ENCODE data around the gene KNDC1. TPM values are rescaled to one million over a fixed set of nuclear protein-coding genes. Genes with fewer than 3 reads are reported as not detected.
"Not testable (repeated sequence)": the region's sequence is repeated elsewhere in the genome, so short reads cannot be mapped to it uniquely, and the experiment has no call there.

Gene KNDC1
- total and polyA plus RNA-seq, 2 donors = 0.47 to 1.2 TPM

- 83% methylated on average over 28 of the region's 28 CpGs for WGBS
- Histone ChIP-seq H3K36me3 (ENCODE audit: insufficient read depth) (no peaks in the 10 kb centered on the region), H3K27ac (ENCODE audit: low read depth) (no peak overlapping the region), H3K4me1 (ENCODE audit: insufficient read depth) (no peaks in the 10 kb centered on the region), H3K4me3 (ENCODE audit: low read depth, low read length) (no peak overlapping the region)
- DNase-seq (ENCODE audit: extremely low spot score) = no peak
Observed at GRCh38 chr10:133141144-133141957, 18.7 kb upstream of the KNDC1 start.

DNA sequence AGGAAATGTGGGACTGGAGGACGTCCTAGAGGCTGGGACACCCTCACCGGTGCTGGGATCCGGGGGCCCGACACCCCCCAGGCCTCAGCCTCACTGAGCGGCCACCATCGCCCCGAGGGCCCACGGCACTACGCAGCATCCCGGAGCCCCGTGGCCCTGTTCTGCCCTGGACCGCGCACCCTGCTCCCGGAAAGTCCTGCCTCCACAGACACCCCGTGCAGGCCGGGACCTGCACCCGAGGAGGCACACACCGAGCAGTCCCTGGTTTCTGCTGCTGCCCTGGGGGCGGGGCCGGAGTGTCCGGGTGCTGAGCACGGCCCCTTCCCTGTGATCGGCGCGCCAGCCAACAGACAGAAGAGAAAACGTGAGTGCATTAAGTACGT is 18.1 kb upstream of the KNDC1 start:
- 89% methylated on average over 27 of the region's 27 CpGs for WGBS
- Histone ChIP-seq H3K4me1 (ENCODE audit: insufficient read depth) (no peaks in the 10 kb centered on the region), H3K36me3 (ENCODE audit: insufficient read depth) (no peaks in the 10 kb centered on the region), H3K27ac (ENCODE audit: low read depth) (no peak overlapping the region), H3K4me3 (ENCODE audit: low read depth, low read length) (no peak overlapping the region)
- no peak for DNase-seq (ENCODE audit: extremely low spot score)

- Histone ChIP-seq H3K4me3 (ENCODE audit: low read depth, low read length) (no peak overlapping the region), H3K36me3 (ENCODE audit: insufficient read depth) (no peaks in the 10 kb centered on the region), H3K27ac (ENCODE audit: low read depth) (no peak overlapping the region), H3K4me1 (ENCODE audit: insufficient read depth) (no peaks in the 10 kb centered on the region)
- DNase-seq (ENCODE audit: extremely low spot score) = no peak
- 77% methylated on average over 24 of the region's 24 CpGs for WGBS
Observed at GRCh38 chr10:133142523-133143199, 17.4 kb upstream of the KNDC1 start.

- H3K4me1 ChIP-seq (ENCODE audit: insufficient read depth) = no peaks in the 10 kb centered on the region
- no peak overlapping the region for H3K27ac ChIP-seq (ENCODE audit: low read depth)
- no peak for DNase-seq (ENCODE audit: extremely low spot score)
- no peak overlapping the region for H3K4me3 ChIP-seq (ENCODE audit: low read depth, low read length)
- no peaks in the 10 kb centered on the region for H3K36me3 ChIP-seq (ENCODE audit: insufficient read depth)
- WGBS = 60% methylated on average over 10 of the region's 10 CpGs
Observed at GRCh38 chr10:133143200-133143533, 16.9 kb upstream of the KNDC1 start.

GRCh38 chr10:133143546-133143945 is 16.5 kb upstream of the KNDC1 start:
- DNase-seq (ENCODE audit: extremely low spot score) = no peak
- H3K4me1 ChIP-seq (ENCODE audit: insufficient read depth) = no peaks in the 10 kb centered on the region
- H3K4me3 ChIP-seq (ENCODE audit: low read depth, low read length) = no peak overlapping the region
- no peak overlapping the region for H3K27ac ChIP-seq (ENCODE audit: low read depth)
- 47% methylated on average over 9 of the region's 9 CpGs for WGBS
- H3K36me3 ChIP-seq (ENCODE audit: insufficient read depth) = no peaks in the 10 kb centered on the region

DNA sequence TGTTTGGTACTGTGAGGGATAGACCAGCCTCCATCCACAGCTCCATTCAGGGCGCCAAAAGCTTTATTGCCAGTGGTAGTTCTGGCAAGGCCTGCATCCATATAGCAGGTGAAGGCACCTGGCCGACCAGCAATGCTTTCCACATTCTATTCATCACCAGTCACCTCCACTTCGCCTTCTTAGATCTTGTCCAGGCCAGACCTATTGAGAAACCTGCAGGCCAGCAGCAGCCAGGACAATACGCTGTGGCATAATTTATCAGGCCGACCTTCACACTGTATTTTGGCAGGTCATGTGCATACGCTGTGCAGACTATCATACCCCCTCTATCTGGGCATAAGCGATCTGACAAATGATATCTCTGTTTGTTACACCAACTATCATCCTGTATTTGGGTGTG is 15.2 kb upstream of the KNDC1 start:
- Histone ChIP-seq H3K4me3 (ENCODE audit: low read depth, low read length) (no peak overlapping the region), H3K36me3 (ENCODE audit: insufficient read depth) (no peaks in the 10 kb centered on the region), H3K27ac (ENCODE audit: low read depth) (no peak overlapping the region), H3K4me1 (ENCODE audit: insufficient read depth) (no peaks in the 10 kb centered on the region)
- 91% methylated on average over 7 of the region's 7 CpGs for WGBS
- no peak for DNase-seq (ENCODE audit: extremely low spot score)

- H3K36me3 ChIP-seq (ENCODE audit: insufficient read depth) = no peaks in the 10 kb centered on the region
- no peak overlapping the region for H3K27ac ChIP-seq (ENCODE audit: low read depth)
- H3K4me1 ChIP-seq (ENCODE audit: insufficient read depth) = no peaks in the 10 kb centered on the region
- 95% methylated on average over 8 of the region's 8 CpGs for WGBS
- DNase-seq (ENCODE audit: extremely low spot score) = no peak
- H3K4me3 ChIP-seq (ENCODE audit: low read depth, low read length) = no peak overlapping the region
Observed at GRCh38 chr10:133150226-133150625, 9.8 kb upstream of the KNDC1 start.

- Histone ChIP-seq H3K36me3 (ENCODE audit: insufficient read depth) (no peaks in the 10 kb centered on the region), H3K27ac (ENCODE audit: low read depth) (no peak overlapping the region), H3K4me1 (ENCODE audit: insufficient read depth) (no peaks in the 10 kb centered on the region), H3K4me3 (ENCODE audit: low read depth, low read length) (no peak overlapping the region)
- DNase-seq (ENCODE audit: extremely low spot score) = no peak
- 88% methylated on average over 12 of the region's 12 CpGs for WGBS
Observed at GRCh38 chr10:133150656-133151055, 9.4 kb upstream of the KNDC1 start.

- not testable (repeated sequence) for H3K36me3 ChIP-seq (ENCODE audit: insufficient read depth)
- 87% methylated on average over 3 of the region's 3 CpGs for WGBS
Observed at GRCh38 chr10:133151071-133151470, 8.9 kb upstream of the KNDC1 start.

DNA sequence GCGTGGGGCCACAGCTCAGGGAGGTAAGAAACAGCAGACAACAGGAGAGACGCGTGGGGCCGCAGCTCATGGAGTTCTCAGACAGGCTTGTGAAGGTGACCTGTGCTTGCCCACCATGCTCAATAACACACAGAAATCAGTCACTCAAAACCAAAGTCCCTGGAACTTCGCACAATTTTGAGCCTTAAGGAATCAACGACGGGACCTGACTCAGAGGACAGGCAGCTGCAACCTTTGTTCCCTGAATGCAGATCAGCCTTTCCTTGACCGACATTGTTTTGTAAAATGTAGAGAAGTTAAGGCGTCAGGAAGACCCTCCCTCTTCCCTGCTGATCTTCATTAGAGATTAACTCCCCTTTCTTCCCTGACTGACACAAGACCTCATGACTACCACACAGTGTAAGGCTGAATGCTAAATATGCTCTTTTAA is 8.5 kb upstream of the KNDC1 start:
- no peak for DNase-seq (ENCODE audit: extremely low spot score)
- no peaks in the 10 kb centered on the region for H3K4me1 ChIP-seq (ENCODE audit: insufficient read depth)
- H3K4me3 ChIP-seq (ENCODE audit: low read depth, low read length) = no peak overlapping the region
- 35% methylated on average over 9 of the region's 9 CpGs for WGBS
- no peaks in the 10 kb centered on the region for H3K36me3 ChIP-seq (ENCODE audit: insufficient read depth)
- H3K27ac ChIP-seq (ENCODE audit: low read depth) = no peak overlapping the region

More at GRCh38 chr10:133151071-133151470, 8.9 kb upstream of the KNDC1 start:
- not testable (repeated sequence) for H3K4me1 ChIP-seq (ENCODE audit: insufficient read depth); H3K4me3 ChIP-seq (ENCODE audit: low read depth, low read length); H3K27ac ChIP-seq (ENCODE audit: low read depth); DNase-seq (ENCODE audit: extremely low spot score)

- Histone ChIP-seq H3K36me3 (ENCODE audit: insufficient read depth) (no peaks in the 10 kb centered on the region), H3K4me1 (ENCODE audit: insufficient read depth) (no peaks in the 10 kb centered on the region), H3K4me3 (ENCODE audit: low read depth, low read length) (no peak overlapping the region), H3K27ac (ENCODE audit: low read depth) (no peak overlapping the region)
- no peak for DNase-seq (ENCODE audit: extremely low spot score)
- WGBS = 69% methylated on average over 4 of the region's 4 CpGs
Observed at GRCh38 chr10:133154411-133154810, 5.6 kb upstream of the KNDC1 start.

GRCh38 chr10:133154996-133155778 is 4.8 kb upstream of the KNDC1 start:
- no peak for DNase-seq (ENCODE audit: extremely low spot score)
- no peak overlapping the region for H3K4me3 ChIP-seq (ENCODE audit: low read depth, low read length)
- WGBS = 93% methylated on average over 30 of the region's 30 CpGs

GRCh38 chr10:133156674-133157579 is 3.1 kb upstream of the KNDC1 start:
- WGBS = 60% methylated on average over 24 of the region's 24 CpGs
- no peak for DNase-seq (ENCODE audit: extremely low spot score)
- no peak overlapping the region for H3K27ac ChIP-seq (ENCODE audit: low read depth)

More at GRCh38 chr10:133154996-133155778, 4.8 kb upstream of the KNDC1 start:
- no peaks in the 10 kb centered on the region for H3K36me3 ChIP-seq (ENCODE audit: insufficient read depth)
- H3K27ac ChIP-seq (ENCODE audit: low read depth) = no peak overlapping the region
- H3K4me1 ChIP-seq (ENCODE audit: insufficient read depth) = no peaks in the 10 kb centered on the region

More at GRCh38 chr10:133156674-133157579, 3.1 kb upstream of the KNDC1 start:
- Histone ChIP-seq H3K4me3 (ENCODE audit: low read depth, low read length) (no peak overlapping the region), H3K4me1 (ENCODE audit: insufficient read depth) (no peaks in the 10 kb centered on the region), H3K36me3 (ENCODE audit: insufficient read depth) (no peaks in the 10 kb centered on the region)

Measured in urinary bladder (tissue), 4 donors.